KMS-11 (cell line): ENCODE results near the gene ABCC3.

ENCODE experiments used
- H2AFZ ChIP-seq: fragments of 200-600 bp; sonication (generic); 2 replicates; pipeline ENCODE4 v1.6.1; 2016; ENCODE audit warnings: antibody characterized with exemption, mixed run types, low read depth
- H3K27ac ChIP-seq: fragments of 200-600 bp; sonication (generic); 2 replicates; pipeline ENCODE4 v1.6.1; 2016; ENCODE audit warnings: mild to moderate bottlenecking, mixed run types
- H3K27me3 ChIP-seq: fragments of 200-600 bp; sonication (generic); 2 replicates; pipeline ENCODE4 v1.6.1; 2017; ENCODE audit warnings: mild to moderate bottlenecking, low read depth, mixed run types, moderate library complexity; ENCODE audit not compliant: insufficient read depth
- H3K36me3 ChIP-seq: fragments of 200-600 bp; sonication (generic); 2 replicates; pipeline ENCODE4 v1.6.1; 2017; ENCODE audit warnings: mild to moderate bottlenecking, mixed run types; ENCODE audit not compliant: insufficient read depth
- H3K4me1 ChIP-seq: fragments of 200-600 bp; sonication (generic); 2 replicates; pipeline ENCODE4 v1.6.1; 2016; ENCODE audit warnings: mild to moderate bottlenecking, low read depth, mixed run types; ENCODE audit not compliant: poor library complexity, severe bottlenecking
- H3K4me2 ChIP-seq: fragments of 200-600 bp; sonication (generic); 2 replicates; pipeline ENCODE4 v1.7.0; 2016; ENCODE audit warnings: mild to moderate bottlenecking, mixed run types
- H3K4me3 ChIP-seq: fragments of 200-600 bp; sonication (generic); IDR thresholded peaks from 2 replicates; pipeline ENCODE4 v1.6.1; 2017; ENCODE audit warnings: low read depth, low read length, mixed read lengths; ENCODE audit not compliant: insufficient read depth
- H3K79me2 ChIP-seq: fragments of 200-600 bp; sonication (generic); 2 replicates; pipeline ENCODE4 v1.6.1; 2016; ENCODE audit warnings: low read depth, mixed run types; ENCODE audit not compliant: insufficient read depth
- H3K9ac ChIP-seq: fragments of 200-600 bp; sonication (generic); 2 replicates; pipeline ENCODE4 v1.6.1; 2016; ENCODE audit warnings: mild to moderate bottlenecking, mixed run types
- H4K20me1 ChIP-seq: fragments of 200-600 bp; sonication (generic); 2 replicates; pipeline ENCODE4 v1.6.1; 2016; ENCODE audit warnings: mild to moderate bottlenecking, mixed run types; ENCODE audit not compliant: insufficient read depth
- TF ChIP-seq, protein P1 (sequence below): fragments of 200-600 bp; sonication (generic); conservative IDR thresholded peaks from 2 replicates; pipeline ENCODE4 v1.6.1; 2017; ENCODE audit warnings: low read depth, mild to moderate bottlenecking, antibody characterized with exemption, low read length, moderate library complexity, mixed read lengths

ABCC3 gene

DNA sequence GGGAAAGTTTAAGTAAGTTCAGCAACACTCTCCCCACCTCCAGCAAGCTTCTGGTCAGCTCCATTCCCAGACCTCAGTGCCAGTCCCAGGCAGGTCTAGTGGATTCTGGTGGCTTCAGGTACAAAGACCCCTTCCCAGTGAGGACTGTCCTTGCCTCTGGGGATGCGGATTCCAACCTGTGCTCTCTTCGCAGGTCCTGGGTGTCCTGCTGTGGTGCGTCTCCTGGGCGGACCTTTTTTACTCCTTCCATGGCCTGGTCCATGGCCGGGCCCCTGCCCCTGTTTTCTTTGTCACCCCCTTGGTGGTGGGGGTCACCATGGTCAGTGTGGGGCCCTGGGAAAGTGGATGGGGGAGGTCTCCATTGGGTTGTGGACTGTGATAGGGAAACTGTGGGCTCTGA, 21.8 kb downstream of the ABCC3 start:
- no peak overlapping the region for H3K9ac ChIP-seq
- H3K36me3 ChIP-seq, result no peaks in the 10 kb centered on the region
- no peak overlapping the region for H2AFZ ChIP-seq
- no peaks in the 10 kb centered on the region; the same call in 1 of the 2 replicates for H3K27me3 ChIP-seq
- H3K79me2 ChIP-seq, result no peaks in the 10 kb centered on the region
- TF ChIP-seq, protein P1, sequence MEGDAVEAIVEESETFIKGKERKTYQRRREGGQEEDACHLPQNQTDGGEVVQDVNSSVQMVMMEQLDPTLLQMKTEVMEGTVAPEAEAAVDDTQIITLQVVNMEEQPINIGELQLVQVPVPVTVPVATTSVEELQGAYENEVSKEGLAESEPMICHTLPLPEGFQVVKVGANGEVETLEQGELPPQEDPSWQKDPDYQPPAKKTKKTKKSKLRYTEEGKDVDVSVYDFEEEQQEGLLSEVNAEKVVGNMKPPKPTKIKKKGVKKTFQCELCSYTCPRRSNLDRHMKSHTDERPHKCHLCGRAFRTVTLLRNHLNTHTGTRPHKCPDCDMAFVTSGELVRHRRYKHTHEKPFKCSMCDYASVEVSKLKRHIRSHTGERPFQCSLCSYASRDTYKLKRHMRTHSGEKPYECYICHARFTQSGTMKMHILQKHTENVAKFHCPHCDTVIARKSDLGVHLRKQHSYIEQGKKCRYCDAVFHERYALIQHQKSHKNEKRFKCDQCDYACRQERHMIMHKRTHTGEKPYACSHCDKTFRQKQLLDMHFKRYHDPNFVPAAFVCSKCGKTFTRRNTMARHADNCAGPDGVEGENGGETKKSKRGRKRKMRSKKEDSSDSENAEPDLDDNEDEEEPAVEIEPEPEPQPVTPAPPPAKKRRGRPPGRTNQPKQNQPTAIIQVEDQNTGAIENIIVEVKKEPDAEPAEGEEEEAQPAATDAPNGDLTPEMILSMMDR, result no peak
- no peak overlapping the region for H3K27ac ChIP-seq
- H4K20me1 ChIP-seq, result no peaks in the 10 kb centered on the region
- H3K4me3 ChIP-seq, result no peak overlapping the region
- H3K4me2 ChIP-seq, result no peak overlapping the region
- peaks cover 9% of the 10 kb centered on the region for H3K4me1 ChIP-seq

DNA sequence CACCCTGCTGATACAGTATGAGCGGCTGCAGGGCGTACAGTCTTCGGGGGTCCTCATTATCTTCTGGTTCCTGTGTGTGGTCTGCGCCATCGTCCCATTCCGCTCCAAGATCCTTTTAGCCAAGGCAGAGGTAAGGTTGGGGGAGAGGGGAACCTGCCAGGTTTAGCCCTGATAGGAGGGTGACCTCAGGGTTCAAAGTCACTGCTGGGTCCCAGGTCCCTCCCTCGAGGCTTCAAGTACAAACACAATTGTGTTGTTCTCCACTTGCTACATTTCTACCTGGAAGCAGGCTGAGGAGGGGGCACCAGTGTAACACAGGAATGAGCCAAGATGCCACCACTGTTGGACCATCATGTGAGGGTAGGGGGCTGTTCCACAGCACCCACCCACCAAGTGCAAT, 22.4 kb downstream of the ABCC3 start:
- no peak overlapping the region for H2AFZ ChIP-seq
- H3K9ac ChIP-seq, result no peak overlapping the region
- no peak overlapping the region for H3K27ac ChIP-seq
- TF ChIP-seq, protein P1, result no peak
- no peaks in the 10 kb centered on the region for H3K36me3 ChIP-seq
- H3K4me1 ChIP-seq, result peaks cover 14% of the 10 kb centered on the region
- no peaks in the 10 kb centered on the region for H3K79me2 ChIP-seq
- no peak overlapping the region for H3K4me2 ChIP-seq
- H4K20me1 ChIP-seq, result no peaks in the 10 kb centered on the region
- no peaks in the 10 kb centered on the region; the same call in 1 of the 2 replicates for H3K27me3 ChIP-seq
- H3K4me3 ChIP-seq, result no peak overlapping the region

DNA sequence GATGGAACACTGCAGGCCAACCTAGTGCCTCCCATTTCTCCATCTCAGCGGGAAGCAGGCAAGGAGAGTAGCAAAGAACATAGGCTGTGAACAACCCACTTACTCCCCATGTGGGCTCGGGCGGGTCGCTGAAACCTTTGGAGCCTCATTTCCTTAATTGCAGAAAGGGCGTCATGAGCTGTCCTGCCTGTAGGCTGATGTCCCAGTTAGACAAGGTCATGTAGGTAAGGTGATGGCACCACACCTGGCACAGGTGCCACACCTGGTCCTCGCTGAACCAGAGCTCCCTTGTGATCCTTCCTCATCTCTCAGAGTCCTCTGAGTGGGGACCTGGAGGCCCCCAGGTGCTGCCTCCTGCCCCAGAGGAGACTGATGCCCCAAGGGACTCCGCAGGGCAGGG, 22.9 kb downstream of the ABCC3 start:
- no peak overlapping the region for H2AFZ ChIP-seq
- no peak overlapping the region for H3K4me2 ChIP-seq
- H3K27me3 ChIP-seq, result no peaks in the 10 kb centered on the region
- H3K27ac ChIP-seq, result no peak overlapping the region
- H4K20me1 ChIP-seq, result no peaks in the 10 kb centered on the region
- H3K4me3 ChIP-seq, result no peak overlapping the region
- H3K79me2 ChIP-seq, result no peaks in the 10 kb centered on the region
- TF ChIP-seq, protein P1, result no peak
- H3K9ac ChIP-seq, result no peak overlapping the region
- peaks cover 20% of the 10 kb centered on the region for H3K4me1 ChIP-seq
- H3K36me3 ChIP-seq, result no peaks in the 10 kb centered on the region

DNA sequence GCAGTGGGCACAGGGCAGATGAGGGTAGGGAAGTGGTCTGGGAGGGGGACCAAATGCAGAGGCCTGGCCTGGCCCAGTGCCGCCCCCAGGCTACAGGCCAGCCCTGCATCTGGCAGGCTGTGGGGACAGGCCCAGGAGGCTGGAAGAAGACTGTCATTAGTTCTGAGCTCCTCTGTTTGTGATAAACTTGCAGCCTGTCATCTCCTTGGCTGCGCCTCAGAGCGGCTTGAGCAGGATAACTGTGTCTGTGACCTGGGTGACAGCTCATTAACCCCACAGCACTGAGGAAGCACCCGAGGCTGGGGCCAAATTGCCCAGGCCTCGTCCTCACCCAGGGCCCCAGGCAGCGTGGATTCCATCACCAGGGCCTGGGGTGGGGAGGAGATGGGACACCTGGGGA, 23.9 kb downstream of the ABCC3 start:
- Histone ChIP-seq H3K79me2 (no peaks in the 10 kb centered on the region), H3K27me3 (no peaks in the 10 kb centered on the region), H3K9ac (no peak overlapping the region), H2AFZ (no peak overlapping the region), H3K4me1 (peaks cover 21% of the 10 kb centered on the region), H3K36me3 (no peaks in the 10 kb centered on the region), H3K27ac (no peak overlapping the region), H4K20me1 (no peaks in the 10 kb centered on the region), H3K4me2 (no peak overlapping the region), H3K4me3 (no peak overlapping the region)
- TF ChIP-seq, protein P1, result no peak

DNA sequence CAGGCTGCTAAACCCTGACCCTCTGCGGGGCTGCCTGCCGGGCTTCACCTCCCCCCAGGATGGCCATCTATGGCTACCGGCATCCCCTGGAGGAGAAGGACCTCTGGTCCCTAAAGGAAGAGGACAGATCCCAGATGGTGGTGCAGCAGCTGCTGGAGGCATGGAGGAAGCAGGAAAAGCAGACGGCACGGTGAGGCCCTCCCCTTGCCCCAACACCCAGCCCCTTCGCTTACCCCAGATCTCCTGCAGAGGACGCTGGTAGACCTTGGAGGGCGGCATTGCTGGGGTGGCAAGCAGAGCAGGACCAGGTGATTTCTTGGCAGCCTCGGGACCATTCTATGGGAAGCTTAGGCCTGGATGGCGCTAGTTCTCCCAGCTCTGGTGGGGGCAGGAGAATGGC, 24.5 kb downstream of the ABCC3 start:
- no peak overlapping the region for H3K9ac ChIP-seq
- H3K27me3 ChIP-seq, result no peaks in the 10 kb centered on the region
- H3K36me3 ChIP-seq, result no peaks in the 10 kb centered on the region
- H3K27ac ChIP-seq, result no peak overlapping the region
- no peak overlapping the region for H3K4me2 ChIP-seq
- H3K4me1 ChIP-seq, result peaks cover 21% of the 10 kb centered on the region
- TF ChIP-seq, protein P1, result no peak
- no peaks in the 10 kb centered on the region for H3K79me2 ChIP-seq
- H2AFZ ChIP-seq, result no peak overlapping the region
- H4K20me1 ChIP-seq, result no peaks in the 10 kb centered on the region
- no peak overlapping the region for H3K4me3 ChIP-seq
